ENCODE data around the gene FRS2.

The FRS2 gene

GRCh38 chr12:69595689-69596088 is 125.5 kb downstream of the FRS2 start:
- peak; percentile 13; the same call in 1 of the 2 replicates for TF ChIP-seq CTCF (IDR thresholded peaks at IDR 0.05)

GRCh38 chr12:69598174-69598753 is 128.1 kb downstream of the FRS2 start:
- no peak for TF ChIP-seq CTCF (IDR thresholded peaks at IDR 0.05)

- TF ChIP-seq CTCF (IDR thresholded peaks at IDR 0.05) = no peak
Measured at GRCh38 chr12:69600804-69601203, 130.6 kb downstream of the FRS2 start.

- no peak for TF ChIP-seq CTCF (IDR thresholded peaks at IDR 0.05)
Measured at GRCh38 chr12:69601962-69602685, 131.9 kb downstream of the FRS2 start.

- peak; percentile 24; the same call in 1 of the 2 replicates for TF ChIP-seq CTCF (IDR thresholded peaks at IDR 0.05)
Measured at GRCh38 chr12:69602954-69603353, 132.8 kb downstream of the FRS2 start.

- TF ChIP-seq CTCF (IDR thresholded peaks at IDR 0.05) = no peak
Measured at GRCh38 chr12:69608114-69608513, 137.9 kb downstream of the FRS2 start.

- no peak for TF ChIP-seq CTCF (IDR thresholded peaks at IDR 0.05)
Measured at GRCh38 chr12:69610126-69610525, 139.9 kb downstream of the FRS2 start.
